ENCODE measurements around the gene TLNRD1. TPM values are rescaled to one million over a fixed set of nuclear protein-coding genes. Genes with fewer than 3 reads are reported as not detected.

Gene TLNRD1
- total and polyA plus RNA-seq, 11 donors, result 3.2 to 30.8 (median 7.9) TPM

DNA sequence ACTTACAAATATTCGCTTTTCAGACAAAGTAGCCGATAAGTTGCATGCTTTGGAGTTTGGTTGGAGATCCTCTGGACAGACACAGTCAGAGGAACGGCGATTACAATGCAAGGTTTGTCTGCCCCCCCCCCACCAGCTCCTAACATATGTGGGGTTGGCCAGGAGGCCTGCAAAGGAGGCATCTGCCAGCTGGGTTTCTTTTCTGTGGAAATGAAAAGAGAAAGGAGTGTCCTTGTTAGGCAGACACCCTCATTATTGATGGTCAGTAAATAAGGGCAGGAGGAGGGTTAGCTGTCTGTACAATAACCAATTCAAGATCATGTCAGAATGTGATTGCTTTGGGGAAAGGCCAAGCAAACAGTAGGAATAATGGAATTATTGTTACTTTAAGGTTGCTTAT is 49.1 kb downstream of the TLNRD1 start:
- intact Hi-C loops (cut with DNase I), result loop anchor here in 1 of 10 donors (5.0 kb wide), 1 partner anchor 32 kb away; no protein-coding TSS in a partner anchor
- TF ChIP-seq POLR2A (IDR thresholded peaks at IDR 0.05), result no peak
- TF ChIP-seq, protein P1, sequence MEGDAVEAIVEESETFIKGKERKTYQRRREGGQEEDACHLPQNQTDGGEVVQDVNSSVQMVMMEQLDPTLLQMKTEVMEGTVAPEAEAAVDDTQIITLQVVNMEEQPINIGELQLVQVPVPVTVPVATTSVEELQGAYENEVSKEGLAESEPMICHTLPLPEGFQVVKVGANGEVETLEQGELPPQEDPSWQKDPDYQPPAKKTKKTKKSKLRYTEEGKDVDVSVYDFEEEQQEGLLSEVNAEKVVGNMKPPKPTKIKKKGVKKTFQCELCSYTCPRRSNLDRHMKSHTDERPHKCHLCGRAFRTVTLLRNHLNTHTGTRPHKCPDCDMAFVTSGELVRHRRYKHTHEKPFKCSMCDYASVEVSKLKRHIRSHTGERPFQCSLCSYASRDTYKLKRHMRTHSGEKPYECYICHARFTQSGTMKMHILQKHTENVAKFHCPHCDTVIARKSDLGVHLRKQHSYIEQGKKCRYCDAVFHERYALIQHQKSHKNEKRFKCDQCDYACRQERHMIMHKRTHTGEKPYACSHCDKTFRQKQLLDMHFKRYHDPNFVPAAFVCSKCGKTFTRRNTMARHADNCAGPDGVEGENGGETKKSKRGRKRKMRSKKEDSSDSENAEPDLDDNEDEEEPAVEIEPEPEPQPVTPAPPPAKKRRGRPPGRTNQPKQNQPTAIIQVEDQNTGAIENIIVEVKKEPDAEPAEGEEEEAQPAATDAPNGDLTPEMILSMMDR (IDR thresholded peaks at IDR 0.05), result no peak
- Histone ChIP-seq H3K27me3 (no peaks in the 10 kb centered on the region), H3K4me1 (peaks cover 0 to 10% (median 0%) of the 10 kb centered on the region in 12 donors), H3K27ac (no peak overlapping the region), H3K4me3 (no peak overlapping the region), H3K36me3 (no peaks in the 10 kb centered on the region), H3K9me3 (peaks cover 0 to 9% (median 0%) of the 10 kb centered on the region in 12 donors)
- WGBS, 4 donors, result 78 to 92% (median 83%) methylated on average over 4 of the region's 4 CpGs
- ATAC-seq, result no peak
- DNase-seq, result no peak

DNA sequence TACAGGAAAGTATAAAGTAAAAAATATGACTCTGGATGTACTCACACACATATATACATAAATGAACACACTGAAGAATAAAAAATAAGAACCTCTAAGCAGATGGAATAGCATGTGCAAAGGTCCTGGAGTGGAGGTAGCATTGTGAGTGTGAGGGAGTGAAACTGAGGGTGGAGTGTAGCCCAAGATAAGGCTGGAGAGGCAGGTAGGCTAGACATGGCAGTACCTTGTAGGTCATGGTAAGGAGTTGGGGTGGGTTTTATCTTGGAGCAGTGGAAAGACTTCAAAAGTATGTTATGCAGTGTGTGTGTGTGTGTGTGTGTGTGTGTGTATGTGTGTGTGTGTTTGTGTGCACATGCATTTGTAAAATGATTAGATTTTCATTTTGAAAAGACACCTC is 49.5 kb downstream of the TLNRD1 start:
- no peak for ATAC-seq
- Histone ChIP-seq H3K4me1 (peaks cover 0 to 10% (median 0%) of the 10 kb centered on the region in 12 donors), H3K27me3 (no peaks in the 10 kb centered on the region), H3K9me3 (peaks cover 0 to 9% (median 0%) of the 10 kb centered on the region in 12 donors), H3K27ac (no peak overlapping the region), H3K36me3 (no peaks in the 10 kb centered on the region), H3K4me3 (no peak overlapping the region)
- no peak for DNase-seq
- intact Hi-C loops (cut with DNase I), result no loop called here
- TF ChIP-seq, protein P1 (IDR thresholded peaks at IDR 0.05), result no peak
- TF ChIP-seq POLR2A (IDR thresholded peaks at IDR 0.05), result no peak

DNA sequence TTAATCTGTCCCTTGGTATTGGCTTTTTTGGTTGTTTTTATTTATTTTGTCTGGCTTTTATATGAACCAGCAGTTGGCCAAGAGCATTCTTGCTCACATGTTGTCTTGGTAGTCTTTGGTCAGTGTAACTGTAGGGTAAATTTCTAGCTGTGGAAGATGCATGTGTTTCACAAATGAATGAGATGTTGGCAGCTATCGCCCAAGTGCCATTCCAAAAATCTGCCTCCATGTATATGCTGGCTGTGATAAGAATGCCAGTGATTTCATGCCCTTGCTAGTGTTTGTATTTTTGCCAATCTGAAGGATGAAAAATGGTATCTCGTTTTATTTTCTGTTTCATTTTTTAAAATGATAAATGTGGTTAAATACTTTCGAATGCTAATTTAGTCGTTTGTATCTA is 50.1 kb downstream of the TLNRD1 start:
- WGBS, 4 donors, result 71 to 83% (median 78%) methylated on average over 4 of the region's 4 CpGs

DNA sequence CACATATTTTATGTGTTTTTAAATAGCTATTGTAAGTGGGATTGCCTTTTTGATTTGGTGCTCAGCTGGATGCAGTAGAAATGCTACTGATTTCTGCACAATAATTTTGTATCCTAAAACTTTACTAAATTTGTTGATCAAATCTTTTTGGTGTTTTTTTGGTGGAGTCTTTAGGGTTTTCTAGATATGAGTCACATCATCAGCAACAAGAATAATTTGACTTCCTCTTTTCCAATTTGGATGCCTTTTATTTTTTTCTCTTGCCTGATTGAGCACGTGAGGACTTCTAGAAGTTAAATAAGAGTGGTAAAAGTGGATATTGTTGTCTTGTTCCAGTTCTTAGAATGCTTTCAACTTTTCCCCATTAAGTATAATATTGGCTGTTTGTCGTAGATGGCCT is 51.3 kb downstream of the TLNRD1 start:
- no peak for ATAC-seq
- Histone ChIP-seq H3K4me1 (peaks cover 0 to 17% (median 0%) of the 10 kb centered on the region in 12 donors), H3K36me3 (no peaks in the 10 kb centered on the region), H3K27me3 (no peaks in the 10 kb centered on the region), H3K4me3 (no peak overlapping the region), H3K9me3 (no peaks in the 10 kb centered on the region), H3K27ac (no peak overlapping the region)
- no peak for DNase-seq
- intact Hi-C loops (cut with DNase I), result no loop called here
- TF ChIP-seq, protein P1 (IDR thresholded peaks at IDR 0.05), result no peak
- TF ChIP-seq POLR2A (IDR thresholded peaks at IDR 0.05), result no peak
- WGBS, 4 donors, result 74 to 85% (median 78%) methylated on average over 2 of the region's 2 CpGs

More for the DNA sequence above, 50.1 kb downstream of the TLNRD1 start:
- H3K4me1 ChIP-seq, result peaks cover 0 to 10% (median 0%) of the 10 kb centered on the region in 12 donors
- H3K4me3 ChIP-seq, result no peak overlapping the region
- TF ChIP-seq, protein P1 (IDR thresholded peaks at IDR 0.05), result no peak
- no peak for TF ChIP-seq POLR2A (IDR thresholded peaks at IDR 0.05)
- H3K36me3 ChIP-seq, result no peaks in the 10 kb centered on the region
- no peak for DNase-seq
- no peak for ATAC-seq
- peaks cover 0 to 8% (median 0%) of the 10 kb centered on the region in 12 donors for H3K9me3 ChIP-seq
- intact Hi-C loops (cut with DNase I), result no loop called here
- H3K27me3 ChIP-seq, result no peaks in the 10 kb centered on the region
- H3K27ac ChIP-seq, result no peak overlapping the region
